GM18870 (cell line): ENCODE measurements around the gene MLIP.
"Not testable (repeated sequence)": the region's sequence is repeated elsewhere in the genome, so short reads cannot be mapped to it uniquely, and the experiment has no call there.

Source experiments
- ATAC-seq: cut with Tn5 transposase; IDR thresholded peaks from one replicate; pipeline ENCODE4 v1.9.1; 2021; ENCODE audit warnings: moderate library complexity; ENCODE audit not compliant: unreplicated experiment

MLIP gene

GRCh38 chr6:54216336-54216735 lies 105.1 kb downstream of the MLIP start:
- no peak for ATAC-seq

GRCh38 chr6:54217018-54217417 lies 105.8 kb downstream of the MLIP start:
- ATAC-seq = no peak

DNA sequence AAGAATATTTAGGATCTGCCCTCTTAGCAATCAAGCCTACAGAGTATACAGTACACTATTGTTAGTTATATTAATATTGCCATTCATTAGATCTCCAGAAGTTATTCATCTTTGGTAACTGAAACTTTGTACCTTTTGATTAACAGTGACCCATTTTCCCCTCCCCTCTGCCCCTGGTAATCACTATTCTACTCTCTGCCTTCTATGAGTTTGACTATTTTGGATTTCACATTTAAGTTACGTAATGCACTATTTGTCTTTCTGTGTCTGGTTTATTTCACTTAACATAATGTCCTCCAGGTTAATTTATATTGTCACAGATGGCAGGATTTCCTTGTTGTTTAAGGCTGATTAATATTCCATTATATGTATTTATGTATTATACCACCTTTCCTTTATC lies 111.0 kb downstream of the MLIP start:
- ATAC-seq = no peak

DNA sequence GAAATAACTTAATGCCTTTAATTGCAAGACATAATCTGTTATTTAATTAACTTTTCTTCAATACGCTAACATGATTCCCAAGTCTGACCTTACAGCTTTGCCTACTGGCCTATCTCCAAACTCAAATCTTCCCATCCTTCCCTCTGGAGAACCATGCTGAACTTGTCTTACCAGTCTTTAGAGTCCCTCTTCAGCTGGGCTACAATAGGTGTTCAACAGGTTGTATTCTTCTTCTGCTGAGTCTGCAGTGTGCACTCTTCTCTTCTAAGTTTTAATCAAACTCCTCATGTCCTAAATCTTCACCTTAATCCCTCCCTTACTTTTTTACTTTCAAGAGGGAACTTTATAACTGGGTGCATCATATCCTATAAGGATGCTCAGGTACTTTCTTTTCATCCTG lies 121.5 kb downstream of the MLIP start:
- ATAC-seq = no peak

DNA sequence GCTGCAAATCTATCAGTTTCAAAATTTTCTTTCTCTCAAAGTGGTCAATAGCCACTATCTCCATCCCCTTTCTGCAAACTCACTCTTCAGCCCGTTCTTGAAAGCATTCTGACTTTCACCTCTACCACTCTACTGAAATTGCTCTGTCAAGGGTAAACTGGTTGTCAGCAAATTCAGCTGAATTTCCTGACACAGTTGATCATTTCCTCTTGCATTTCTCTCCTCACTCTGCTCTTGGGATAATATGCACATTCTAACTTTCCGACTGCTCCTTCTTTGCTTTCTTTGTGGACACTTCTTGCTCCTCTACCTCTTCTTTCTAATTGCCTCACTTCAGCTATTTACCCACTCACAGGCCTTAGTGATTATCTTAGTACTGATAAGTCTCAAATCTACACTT lies 123.3 kb downstream of the MLIP start:
- no peak for ATAC-seq

DNA sequence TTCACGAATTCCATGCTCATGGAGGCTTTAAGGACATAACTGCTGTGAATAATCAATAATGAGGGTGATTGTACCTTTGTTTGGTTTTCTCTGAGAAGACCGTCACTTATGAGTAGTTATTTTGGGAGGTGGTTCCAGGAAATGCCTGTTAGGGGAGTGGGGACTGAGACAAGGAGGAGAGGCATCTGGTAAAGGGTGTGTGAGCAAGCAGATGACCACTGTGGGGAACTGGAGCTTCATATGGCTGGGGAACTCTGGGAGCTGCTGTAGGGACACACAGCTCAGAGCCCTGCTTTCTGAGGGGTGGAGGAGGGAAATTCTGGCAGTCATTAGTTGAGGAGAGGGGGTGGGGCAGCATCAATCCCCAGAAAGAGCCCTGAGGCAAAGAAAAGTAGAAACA lies 125.7 kb downstream of the MLIP start:
- no peak for ATAC-seq

GRCh38 chr6:54238396-54238795 lies 127.2 kb downstream of the MLIP start:
- no peak for ATAC-seq

DNA sequence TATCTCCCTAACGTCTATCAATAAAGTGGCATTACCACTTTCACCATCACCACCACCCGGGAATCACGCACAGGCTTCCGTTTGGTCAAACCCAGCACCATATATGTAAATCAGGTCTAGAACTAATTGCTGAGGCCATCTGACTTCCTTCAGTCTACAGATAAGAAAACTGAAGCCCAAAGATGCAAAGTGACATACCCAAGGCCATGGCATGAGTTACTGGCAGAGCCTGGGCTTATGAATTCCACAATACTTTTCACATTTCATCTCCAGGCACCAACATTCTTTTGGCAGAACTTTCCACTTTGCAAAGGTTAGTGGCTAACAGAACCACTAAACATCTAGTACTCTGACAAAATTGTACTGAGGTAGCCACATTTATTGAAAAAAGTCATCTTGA lies 132.5 kb downstream of the MLIP start:
- no peak for ATAC-seq

- no peak for ATAC-seq
Measured at GRCh38 chr6:54244430-54244829, 133.2 kb downstream of the MLIP start.

GRCh38 chr6:54245265-54245664 lies 134.0 kb downstream of the MLIP start:
- no peak for ATAC-seq

DNA sequence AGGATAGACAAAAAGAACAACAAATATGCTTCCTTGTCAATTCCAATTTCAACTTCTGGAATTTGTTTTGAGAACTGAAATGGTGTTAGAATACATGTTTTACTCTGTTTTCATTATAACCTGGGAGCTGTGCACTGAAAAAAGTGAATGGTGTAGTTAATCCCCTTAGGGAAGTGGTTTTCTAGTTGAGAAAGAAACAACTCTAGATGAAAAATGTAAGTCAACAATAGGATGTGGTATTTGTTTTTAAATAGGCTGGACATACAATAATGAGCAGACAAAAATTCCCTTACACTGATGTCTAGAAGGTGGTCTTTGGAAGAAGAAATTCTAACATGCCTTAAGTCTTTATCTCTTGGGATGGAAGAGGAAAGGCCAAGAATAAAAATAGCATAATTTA lies 137.1 kb downstream of the MLIP start:
- ATAC-seq = no peak

DNA sequence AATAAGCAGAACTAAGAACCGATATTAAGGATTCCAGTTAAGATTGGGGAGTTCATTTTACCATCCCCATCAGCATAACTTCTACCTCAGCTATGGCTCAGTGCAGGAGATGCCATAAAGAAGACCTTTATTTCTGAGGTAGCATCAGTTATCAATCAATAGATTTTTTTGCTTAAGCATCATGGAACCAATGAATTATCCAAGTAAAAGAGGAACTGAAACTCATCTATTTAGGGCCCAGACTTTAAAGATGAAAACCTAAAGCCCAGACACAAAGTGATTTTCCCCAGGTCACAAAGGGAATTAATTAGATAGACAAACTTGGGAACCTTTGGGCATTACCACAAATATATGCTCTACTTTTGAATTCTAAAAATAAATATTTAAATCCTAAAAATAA lies 137.8 kb downstream of the MLIP start:
- ATAC-seq = no peak

GRCh38 chr6:54249812-54250211 lies 138.6 kb downstream of the MLIP start:
- not testable (repeated sequence) for ATAC-seq

GRCh38 chr6:54252496-54252895 lies 141.3 kb downstream of the MLIP start:
- ATAC-seq = no peak

DNA sequence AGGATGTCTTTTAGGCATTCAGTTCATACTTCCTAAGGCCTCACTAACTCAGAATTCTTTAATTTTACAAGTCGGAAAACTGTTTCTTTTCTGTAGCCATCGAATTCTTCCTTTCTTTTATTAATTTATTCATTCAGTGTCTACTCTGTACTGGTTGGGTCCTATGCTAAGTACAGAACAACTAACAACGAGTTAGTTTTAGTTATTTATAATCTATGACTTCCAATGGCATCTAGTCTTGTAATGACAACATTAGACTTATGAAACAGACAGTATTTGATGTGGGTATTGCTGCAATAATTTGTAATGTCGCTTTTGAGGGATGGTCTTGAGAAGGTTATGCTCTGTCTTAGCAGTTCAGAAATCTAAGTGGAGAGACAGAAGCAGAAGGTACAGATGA lies 141.7 kb downstream of the MLIP start:
- no peak for ATAC-seq

DNA sequence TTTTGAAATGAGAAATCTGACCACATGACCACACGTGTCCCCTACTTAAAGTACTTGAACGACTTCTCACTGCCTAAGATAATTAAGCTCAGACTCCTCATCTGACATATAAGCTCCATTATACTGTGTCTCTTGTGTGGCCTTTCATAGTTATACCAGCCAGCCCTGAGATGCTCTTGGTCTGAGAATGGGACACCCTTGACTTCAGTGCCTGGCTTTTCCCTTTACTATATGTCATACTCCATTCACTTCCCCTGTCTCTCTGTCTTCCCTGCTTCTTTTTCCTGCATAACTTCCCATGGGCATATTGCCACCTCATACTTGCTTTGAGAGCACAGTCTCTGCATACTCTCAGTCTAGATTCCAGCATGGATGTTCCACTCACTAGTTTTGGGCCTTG lies 143.6 kb downstream of the MLIP start:
- no peak for ATAC-seq

DNA sequence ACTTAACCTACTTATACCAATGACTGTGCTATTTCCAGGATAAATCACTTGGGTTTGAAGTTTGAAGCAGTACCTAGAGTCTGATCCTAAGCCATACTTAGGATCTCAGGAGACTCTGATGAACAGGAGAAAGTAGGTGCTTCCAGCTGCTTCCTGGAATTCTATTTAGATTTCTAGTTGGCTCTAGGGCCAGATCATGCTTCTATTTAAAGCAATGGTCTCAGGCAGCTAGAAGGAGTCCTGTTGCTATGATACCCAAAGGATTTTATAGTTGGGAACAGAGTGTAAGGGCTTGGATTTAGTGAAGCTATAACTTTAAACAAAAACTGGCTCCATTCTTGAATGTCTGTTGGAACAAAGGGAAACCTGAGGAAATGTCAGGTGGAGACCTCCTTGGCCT lies 144.6 kb downstream of the MLIP start:
- no peak for ATAC-seq

- ATAC-seq = no peak
Measured at GRCh38 chr6:54260025-54260424, 148.8 kb downstream of the MLIP start.

DNA sequence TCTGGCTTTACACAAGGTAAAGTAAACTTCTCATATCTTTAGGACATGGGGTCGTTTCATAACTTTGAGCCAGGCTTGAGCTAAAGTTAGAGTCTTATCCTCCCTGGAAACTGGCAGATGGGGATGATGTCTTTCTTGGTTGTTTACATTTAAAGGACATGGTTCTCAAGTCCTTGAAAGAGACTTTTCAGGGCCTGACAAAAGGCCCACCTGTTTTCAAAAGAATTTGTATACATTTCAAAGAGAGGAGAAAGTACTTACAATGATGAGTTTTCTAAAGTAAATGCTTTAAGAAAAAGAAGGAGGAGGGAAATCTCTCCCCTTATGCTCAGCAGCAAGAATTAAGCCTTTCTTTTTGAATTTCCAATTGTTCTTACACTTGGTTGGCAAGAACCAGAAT lies 151.3 kb downstream of the MLIP start:
- no peak for ATAC-seq

DNA sequence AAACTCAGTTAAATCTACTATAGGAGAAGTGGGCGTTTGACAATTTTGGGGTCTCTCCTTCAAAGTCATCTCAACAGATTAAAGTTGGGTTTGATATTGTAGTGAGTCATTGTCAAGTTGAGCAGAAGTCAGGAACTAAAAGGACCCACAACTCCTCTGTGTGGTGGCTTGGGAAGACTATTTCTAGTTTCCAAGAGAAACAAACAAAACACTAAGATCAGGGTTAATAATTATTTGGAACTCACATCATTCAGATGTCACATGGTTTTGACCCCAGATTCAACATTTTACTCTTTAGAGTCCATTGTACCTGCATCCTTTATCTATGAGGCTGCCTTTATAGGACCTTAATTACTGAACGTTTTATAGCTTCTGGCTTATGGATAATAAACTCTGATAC lies 151.7 kb downstream of the MLIP start:
- ATAC-seq = no peak

DNA sequence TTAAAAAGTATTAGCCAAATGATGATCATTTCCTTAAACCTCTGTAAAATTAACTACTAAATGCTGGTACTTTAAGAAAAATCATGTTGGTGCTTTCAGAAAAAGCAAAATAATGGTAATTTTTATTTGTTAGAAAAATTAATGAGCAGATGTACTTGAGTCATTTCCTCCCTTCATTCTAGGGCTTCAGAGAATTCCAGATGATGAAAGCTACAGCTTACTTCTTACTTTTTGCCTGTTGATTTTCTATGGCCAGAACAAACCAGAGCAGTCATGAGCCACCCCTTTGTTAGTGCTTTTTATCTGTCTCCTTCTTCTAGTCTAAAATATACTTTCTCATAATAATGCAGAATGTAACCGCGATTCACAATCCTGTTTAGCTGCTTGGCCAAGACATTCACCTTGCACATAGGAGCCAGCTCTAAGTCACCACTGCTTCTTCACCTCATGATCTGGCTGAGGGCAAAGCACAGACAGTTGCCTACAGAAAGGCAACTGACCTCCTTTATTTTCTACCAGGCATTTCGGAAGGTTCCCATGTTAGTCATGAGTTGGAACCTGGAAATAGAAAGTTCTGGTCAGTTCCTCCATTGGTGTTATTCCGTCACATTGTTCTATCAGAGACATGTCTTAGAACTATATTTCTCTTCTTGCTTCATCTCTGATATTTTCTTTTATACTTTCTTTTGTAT lies 153.5 kb downstream of the MLIP start:
- ATAC-seq = no peak

- ATAC-seq = no peak
Measured at GRCh38 chr6:54266400-54266923, 155.2 kb downstream of the MLIP start.

DNA sequence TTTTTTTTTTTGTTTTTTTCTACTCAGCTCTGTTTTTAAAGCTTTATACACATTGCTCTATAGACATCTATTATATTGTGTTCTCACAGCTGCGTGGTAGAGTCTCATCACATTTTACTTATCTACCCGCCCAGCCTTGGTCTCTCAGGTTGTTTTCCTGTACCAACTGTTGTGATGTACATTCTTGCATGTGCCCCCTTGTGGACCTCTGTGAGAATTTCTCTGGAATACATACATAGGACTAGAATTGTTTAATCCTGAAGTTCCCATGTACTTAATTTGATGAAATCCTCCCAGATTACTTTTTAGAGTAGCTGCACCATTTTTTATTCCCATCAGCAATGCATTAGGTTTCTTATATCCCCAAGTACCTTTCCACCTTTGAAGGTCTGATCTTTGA lies 156.6 kb downstream of the MLIP start:
- no peak for ATAC-seq
